Prostate gland (tissue), 2 donors: ENCODE results near the gene FAM131B.

ENCODE experiments used
- CTCF ChIP-seq, 4 experiments: fragments of 200-600 bp in 2 of 4; fragments of 450-650 bp in 2 of 4; sonication (generic) in 2 of 4; IDR thresholded peaks; 1 replicate in 3 of 4; 2 replicates in 1 of 4; pipeline ENCODE4 v1.5.1; 2016 to 2019; ENCODE audit warnings: antibody characterized with exemption in 4 of 4, mild to moderate bottlenecking in 2 of 4, moderate library complexity in 2 of 4
- POLR2A ChIP-seq: fragments of 450-650 bp; IDR thresholded peaks from one replicate; pipeline ENCODE4 v1.6.1; 2016; ENCODE audit warnings: antibody characterized with exemption, mild to moderate bottlenecking
- POLR2AphosphoS5 ChIP-seq: sonication (generic); formaldehyde crosslinking; IDR thresholded peaks from one replicate; pipeline ENCODE4 v1.6.1; 2017; ENCODE audit warnings: antibody characterized with exemption

- no peak for TF ChIP-seq CTCF (IDR thresholded peaks at IDR 0.05)
- TF ChIP-seq POLR2A = no peak
- TF ChIP-seq POLR2AphosphoS5 = no peak
Measured at GRCh38 chr7:143405173-143406001, 42.9 kb upstream of the FAM131B start.
